Testis (tissue), 2 donors: ENCODE measurements around the gene ADGRB3.

Source experiments
- CTCF ChIP-seq, 3 experiments: fragments of 450-650 bp in 2 of 3; fragments of 200-600 bp in 1 of 3; sonication (generic) in 1 of 3; IDR thresholded peaks; one replicate each; pipeline ENCODE4 v1.5.1; 2016 to 2019; ENCODE audit warnings: antibody characterized with exemption in 3 of 3, mild to moderate bottlenecking in 2 of 3, moderate library complexity in 1 of 3
- POLR2A ChIP-seq: fragments of 450-650 bp; IDR thresholded peaks from one replicate; pipeline ENCODE4 v1.6.1; 2017; ENCODE audit warnings: antibody characterized with exemption, mild to moderate bottlenecking, moderate library complexity

GRCh38 chr6:69379518-69379917 lies 744.4 kb downstream of the ADGRB3 start:
- TF ChIP-seq POLR2A (no peak), CTCF (IDR thresholded peaks at IDR 0.05) (no peak)
